Immature natural killer cell (primary cell): ENCODE results near the gene DUSP6. TPM values are rescaled to one million over a fixed set of nuclear protein-coding genes. Genes with fewer than 3 reads are reported as not detected.

Source experiments
- DNase-seq, 3 donors: peaks; one replicate each; pipeline ENCODE4 v3.0.0; 2022; ENCODE audit warnings: mixed read lengths in 1 of 3
- H3K27ac Mint-ChIP-seq, 6 donors: one replicate each; pipeline ENCODE4 v1.8.0; 2020; ENCODE audit warnings: mixed read lengths in 6 of 6, mild to moderate bottlenecking in 5 of 6, inconsistent platforms in 4 of 6, moderate library complexity in 3 of 6
- H3K27me3 Mint-ChIP-seq, 3 donors: one replicate each; pipeline ENCODE4 v1.8.0; 2020 to 2021; ENCODE audit warnings: low read depth in 3 of 3, mild to moderate bottlenecking in 3 of 3, mixed read lengths in 3 of 3, moderate library complexity in 3 of 3, inconsistent platforms in 1 of 3
- H3K36me3 Mint-ChIP-seq, 3 donors: one replicate each; pipeline ENCODE4 v1.8.0; 2020; ENCODE audit warnings: mixed read lengths in 3 of 3, inconsistent platforms in 2 of 3, mild to moderate bottlenecking in 2 of 3
- H3K4me1 Mint-ChIP-seq, 2 donors: one replicate each; pipeline ENCODE4 v1.8.0; 2020; ENCODE audit warnings: inconsistent platforms in 2 of 2, mild to moderate bottlenecking in 2 of 2, mixed read lengths in 2 of 2, moderate library complexity in 1 of 2
- H3K4me3 Mint-ChIP-seq, 5 donors: one replicate each; pipeline ENCODE4 v1.8.0; 2020; ENCODE audit warnings: mild to moderate bottlenecking in 5 of 5, mixed read lengths in 5 of 5, inconsistent platforms in 3 of 5, moderate library complexity in 3 of 5
- H3K9me3 Mint-ChIP-seq, 6 donors: one replicate each; pipeline ENCODE4 v1.8.0; 2020; ENCODE audit warnings: mild to moderate bottlenecking in 6 of 6, mixed read lengths in 6 of 6, inconsistent platforms in 4 of 6, moderate library complexity in 3 of 6
- polyA plus RNA-seq, 3 donors: library from polyadenylated mRNA; unstranded; fragments of 300-500 nt; fragmentation: Illumina TruSeq; gene quantifications; one replicate each; pipeline ENCODE4 v1.2.3, GENCODE V29; 2021

Gene DUSP6
- polyA plus RNA-seq, 3 donors from 2014 or later: 18.9 to 37.6 (median 27.1) TPM

GRCh38 chr12:89326239-89327040 is 25.9 kb downstream of the DUSP6 start:
- H3K9me3 Mint-ChIP-seq: peaks cover 0 to 8% (median 5%) of the 10 kb centered on the region in 6 donors
- no peaks in the 10 kb centered on the region for H3K27me3 Mint-ChIP-seq
- peaks cover 30 to 34% of the 10 kb centered on the region in 2 donors for H3K4me1 Mint-ChIP-seq
- no peak overlapping the region for H3K4me3 Mint-ChIP-seq
- peaks cover 5 to 7% (median 6%) of the 10 kb centered on the region in 3 donors for H3K36me3 Mint-ChIP-seq
- no peak for DNase-seq
- H3K27ac Mint-ChIP-seq: no peak overlapping the region

GRCh38 chr12:89325495-89325894 is 26.8 kb downstream of the DUSP6 start:
- H3K36me3 Mint-ChIP-seq: peaks cover under 1 to 2% (median 1%) of the 10 kb centered on the region in 3 donors
- DNase-seq: no peak
- no peak overlapping the region for H3K27ac Mint-ChIP-seq
- peaks cover 0 to 3% (median 0%) of the 10 kb centered on the region in 3 donors for H3K27me3 Mint-ChIP-seq
- peaks cover 0 to 2% (median 1%) of the 10 kb centered on the region in 6 donors for H3K9me3 Mint-ChIP-seq
- H3K4me3 Mint-ChIP-seq: no peak overlapping the region
- peaks cover 30 to 34% of the 10 kb centered on the region in 2 donors for H3K4me1 Mint-ChIP-seq

- no peak for DNase-seq
- peaks cover 0 to 3% (median 0%) of the 10 kb centered on the region in 3 donors for H3K27me3 Mint-ChIP-seq
- no peak overlapping the region for H3K4me3 Mint-ChIP-seq
- H3K36me3 Mint-ChIP-seq: no peaks in the 10 kb centered on the region
- H3K4me1 Mint-ChIP-seq: peaks cover 30 to 34% of the 10 kb centered on the region in 2 donors
- peaks cover 0 to under 1% (median 0%) of the 10 kb centered on the region in 6 donors for H3K9me3 Mint-ChIP-seq
- H3K27ac Mint-ChIP-seq: no peak overlapping the region
These were observed 27.9 kb downstream of the DUSP6 start for GRCh38 chr12:89324437-89324836.

- peaks cover 29 to 34% of the 10 kb centered on the region in 2 donors for H3K4me1 Mint-ChIP-seq
- DNase-seq: no peak
These were observed 28.6 kb downstream of the DUSP6 start for GRCh38 chr12:89323568-89324218.

GRCh38 chr12:89320735-89321134 is 31.6 kb downstream of the DUSP6 start:
- Mint-ChIP-seq H3K27ac (no peak overlapping the region), H3K27me3 (peaks cover 0 to 3% (median 2%) of the 10 kb centered on the region in 3 donors), H3K4me1 (peaks cover 11 to 12% of the 10 kb centered on the region in 2 donors), H3K36me3 (no peaks in the 10 kb centered on the region), H3K9me3 (no peaks in the 10 kb centered on the region), H3K4me3 (no peak overlapping the region)
- no peak for DNase-seq

More at GRCh38 chr12:89323568-89324218, 28.6 kb downstream of the DUSP6 start:
- Mint-ChIP-seq H3K27ac (no peak overlapping the region), H3K36me3 (no peaks in the 10 kb centered on the region), H3K4me3 (no peak overlapping the region), H3K9me3 (no peaks in the 10 kb centered on the region), H3K27me3 (peaks cover 0 to 3% (median 0%) of the 10 kb centered on the region in 3 donors)

- no peak overlapping the region for H3K27ac Mint-ChIP-seq
- no peaks in the 10 kb centered on the region for H3K9me3 Mint-ChIP-seq
- H3K36me3 Mint-ChIP-seq: no peaks in the 10 kb centered on the region
- no peak overlapping the region for H3K4me3 Mint-ChIP-seq
- H3K27me3 Mint-ChIP-seq: peaks cover 0 to 3% (median 2%) of the 10 kb centered on the region in 3 donors
- H3K4me1 Mint-ChIP-seq: peaks cover 11 to 12% of the 10 kb centered on the region in 2 donors
- DNase-seq: no peak
These were observed 32.7 kb downstream of the DUSP6 start for GRCh38 chr12:89319606-89320005.

GRCh38 chr12:89319122-89319521 is 33.2 kb downstream of the DUSP6 start:
- Mint-ChIP-seq H3K27me3 (peaks cover 0 to 3% (median 2%) of the 10 kb centered on the region in 3 donors), H3K27ac (no peak overlapping the region), H3K4me3 (no peak overlapping the region), H3K36me3 (no peaks in the 10 kb centered on the region), H3K4me1 (peaks cover 11 to 12% of the 10 kb centered on the region in 2 donors), H3K9me3 (no peaks in the 10 kb centered on the region)
- no peak for DNase-seq

GRCh38 chr12:89316705-89317139 is 35.6 kb downstream of the DUSP6 start:
- Mint-ChIP-seq H3K27ac (no peak overlapping the region), H3K4me3 (no peak overlapping the region), H3K36me3 (no peaks in the 10 kb centered on the region), H3K9me3 (no peaks in the 10 kb centered on the region), H3K4me1 (peaks cover 2 to 4% of the 10 kb centered on the region in 2 donors), H3K27me3 (peaks cover 0 to 3% (median 2%) of the 10 kb centered on the region in 3 donors)
- no peak for DNase-seq

- no peak for DNase-seq
- no peaks in the 10 kb centered on the region for H3K36me3 Mint-ChIP-seq
- H3K4me3 Mint-ChIP-seq: no peak overlapping the region
- peaks cover 0 to 2% (median 0%) of the 10 kb centered on the region in 3 donors for H3K27me3 Mint-ChIP-seq
- H3K4me1 Mint-ChIP-seq: peaks cover 10 to 13% of the 10 kb centered on the region in 2 donors
- H3K27ac Mint-ChIP-seq: peak overlapping the region in 1 of 6 donors; percentile 23
- no peaks in the 10 kb centered on the region for H3K9me3 Mint-ChIP-seq
These were observed 38.1 kb downstream of the DUSP6 start for GRCh38 chr12:89314060-89314761.

- DNase-seq: no peak
- H3K27me3 Mint-ChIP-seq: peaks cover 0 to 2% (median 0%) of the 10 kb centered on the region in 3 donors
- H3K27ac Mint-ChIP-seq: no peak overlapping the region
- no peaks in the 10 kb centered on the region for H3K9me3 Mint-ChIP-seq
- no peaks in the 10 kb centered on the region for H3K36me3 Mint-ChIP-seq
- no peak overlapping the region for H3K4me3 Mint-ChIP-seq
- H3K4me1 Mint-ChIP-seq: peaks cover 22 to 29% of the 10 kb centered on the region in 2 donors
These were observed 40.5 kb downstream of the DUSP6 start for GRCh38 chr12:89311703-89312293.

- H3K36me3 Mint-ChIP-seq: no peaks in the 10 kb centered on the region
- DNase-seq: no peak
- peaks cover 0 to 2% (median 0%) of the 10 kb centered on the region in 3 donors for H3K27me3 Mint-ChIP-seq
- H3K4me3 Mint-ChIP-seq: no peak overlapping the region
- peak overlapping the region in 1 of 6 donors; percentile 13 for H3K27ac Mint-ChIP-seq
- H3K9me3 Mint-ChIP-seq: no peaks in the 10 kb centered on the region
- H3K4me1 Mint-ChIP-seq: peaks cover 24 to 30% of the 10 kb centered on the region in 2 donors
These were observed 42.5 kb downstream of the DUSP6 start for GRCh38 chr12:89309815-89310214.

- peaks cover 24 to 30% of the 10 kb centered on the region in 2 donors for H3K4me1 Mint-ChIP-seq
- H3K27ac Mint-ChIP-seq: no peak overlapping the region
- H3K9me3 Mint-ChIP-seq: no peaks in the 10 kb centered on the region
- DNase-seq: no peak
- H3K36me3 Mint-ChIP-seq: no peaks in the 10 kb centered on the region
- H3K27me3 Mint-ChIP-seq: peaks cover 0 to 2% (median 0%) of the 10 kb centered on the region in 3 donors
- no peak overlapping the region for H3K4me3 Mint-ChIP-seq
These were observed 42.9 kb downstream of the DUSP6 start for GRCh38 chr12:89309440-89309802.

GRCh38 chr12:89307474-89308253 is 44.6 kb downstream of the DUSP6 start:
- DNase-seq: no peak
- H3K9me3 Mint-ChIP-seq: no peaks in the 10 kb centered on the region
- H3K4me1 Mint-ChIP-seq: peaks cover 24 to 28% of the 10 kb centered on the region in 2 donors
- peak overlapping the region in 4 of 6 donors; percentile 11 to 62 (median 22) for H3K27ac Mint-ChIP-seq
- no peaks in the 10 kb centered on the region for H3K36me3 Mint-ChIP-seq
- H3K4me3 Mint-ChIP-seq: peak overlapping the region in 2 of 5 donors; percentile 20 to 28
- peaks cover 0 to 2% (median 0%) of the 10 kb centered on the region in 3 donors for H3K27me3 Mint-ChIP-seq
